Stimulated activated CD8-positive, alpha-beta memory T cell treated with anti-CD3 and anti-CD28 coated beads, Interleukin-15, amount 100 ng/mL, for 4 hours (primary cell): Measurements from ENCODE around the gene JAML.

ENCODE experiments used
- DNase-seq, 2 donors: peaks; one replicate each; pipeline ENCODE4 v3.0.0-alpha.2; 2020; ENCODE audit warnings: low read depth in 2 of 2

JAML gene

DNA sequence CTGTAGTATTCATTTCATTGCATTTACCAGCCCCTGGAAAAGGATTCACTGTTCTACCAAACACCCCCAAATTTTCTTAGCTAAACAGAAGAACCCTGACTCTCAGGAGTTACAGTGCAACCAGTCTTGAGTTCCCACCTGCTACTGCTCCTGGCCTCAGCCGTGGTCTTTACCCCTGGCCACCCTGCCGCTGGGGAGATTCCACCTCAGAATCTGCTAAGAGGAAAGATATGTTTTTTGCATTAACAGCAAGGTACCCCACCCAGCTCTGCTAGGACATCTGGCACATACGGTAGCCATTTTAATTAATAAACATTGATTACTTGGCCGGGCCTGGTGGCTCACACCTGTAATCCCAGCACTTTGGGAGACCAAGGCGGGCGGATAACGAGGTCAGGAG lies 9.0 kb downstream of the JAML start:
- no peak for DNase-seq

DNA sequence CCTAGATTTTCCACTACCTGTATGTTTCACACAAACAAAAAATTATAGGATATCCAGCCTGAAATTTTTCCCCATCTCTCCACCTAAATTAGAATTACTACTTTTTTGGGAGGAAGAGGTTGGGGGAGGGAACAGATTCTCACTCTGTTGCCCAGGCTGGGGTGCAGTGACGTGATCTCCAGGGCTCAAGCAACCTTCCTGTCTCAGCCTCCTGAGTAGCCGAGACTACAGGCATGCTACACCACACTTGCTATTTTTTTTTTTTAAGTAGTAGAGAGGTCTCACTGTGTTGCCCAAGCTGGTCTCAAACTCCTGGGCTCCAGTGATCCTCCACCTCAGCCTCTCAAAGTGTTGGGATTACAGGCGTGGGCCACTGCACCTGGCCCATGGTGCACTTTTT lies 9.5 kb downstream of the JAML start:
- DNase-seq = no peak

- no peak for DNase-seq
Observed at GRCh38 chr11:118214210-118214914, 10.4 kb downstream of the JAML start.

DNA sequence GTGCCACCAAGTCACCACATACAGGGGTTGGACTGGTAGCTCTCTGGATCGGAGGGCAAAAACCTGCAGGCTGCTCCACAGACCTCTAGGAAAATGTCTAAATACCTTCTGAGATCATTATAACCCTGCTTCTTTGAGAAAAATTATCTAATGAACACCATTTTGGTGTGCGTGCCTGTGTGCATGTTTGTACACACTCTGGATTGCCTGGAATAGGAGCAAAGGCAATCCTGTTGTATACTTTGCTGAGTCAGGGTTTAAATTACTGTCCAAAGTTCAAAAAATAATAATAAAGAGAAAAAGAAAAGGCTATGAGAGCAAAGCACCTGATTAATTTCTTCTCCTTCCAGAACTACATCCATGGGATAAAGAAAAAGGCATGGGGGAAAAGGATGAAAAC lies 11.0 kb downstream of the JAML start:
- DNase-seq = no peak

- no peak for DNase-seq
Observed at GRCh38 chr11:118213201-118213600, 11.6 kb downstream of the JAML start.

DNA sequence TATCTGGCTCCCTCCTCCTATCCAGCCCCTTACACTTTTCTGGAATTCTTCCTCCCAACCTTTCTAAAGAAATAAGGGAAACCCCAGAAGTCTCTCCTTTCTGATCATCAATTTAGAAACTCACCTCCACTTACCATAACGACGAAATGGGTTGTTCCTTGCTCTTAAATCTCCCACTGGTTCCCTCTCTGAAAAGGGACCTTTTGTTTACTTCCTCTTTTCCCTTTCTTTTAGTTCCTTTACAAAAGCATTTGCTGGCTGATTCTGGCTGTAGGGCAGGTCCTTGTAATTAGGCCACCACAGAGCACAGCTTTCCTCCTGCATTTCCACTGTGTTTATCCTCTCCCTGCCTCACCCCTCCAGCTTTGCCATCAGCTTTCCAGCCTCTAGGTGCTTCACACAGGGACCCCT lies 12.0 kb downstream of the JAML start:
- no peak for DNase-seq

GRCh38 chr11:118212131-118212725 lies 12.6 kb downstream of the JAML start:
- no peak for DNase-seq

- no peak for DNase-seq
Observed at GRCh38 chr11:118211006-118211405, 13.8 kb downstream of the JAML start.

GRCh38 chr11:118210323-118210722 lies 14.5 kb downstream of the JAML start:
- no peak for DNase-seq

- no peak for DNase-seq
Observed at GRCh38 chr11:118209033-118209432, 15.8 kb downstream of the JAML start.

DNA sequence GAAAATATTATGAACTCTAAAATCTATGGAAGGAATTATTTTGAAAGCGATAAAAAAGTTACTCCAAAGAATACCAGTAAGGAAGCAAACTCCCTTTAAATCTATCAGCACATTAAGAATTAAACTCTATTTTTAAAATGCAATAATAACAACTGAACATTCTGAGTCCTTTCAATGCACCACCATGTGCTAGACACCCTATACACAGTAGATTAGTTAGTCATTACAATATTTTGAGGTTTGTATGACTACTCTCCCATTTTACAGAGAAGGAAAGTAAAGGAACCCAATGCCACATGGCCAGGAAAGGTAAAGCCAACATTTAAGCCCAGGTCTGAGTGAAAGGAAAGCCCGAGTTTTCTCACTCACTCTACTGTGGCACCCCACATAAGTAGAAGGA lies 17.7 kb downstream of the JAML start:
- no peak for DNase-seq

GRCh38 chr11:118206391-118207031 lies 18.3 kb downstream of the JAML start:
- DNase-seq = no peak

- no peak for DNase-seq
Observed at GRCh38 chr11:118205606-118206378, 19.0 kb downstream of the JAML start.

GRCh38 chr11:118202599-118203422 lies 22.0 kb downstream of the JAML start:
- DNase-seq = peak in 1 of 2 donors; percentile 46

- no peak for DNase-seq
Observed at GRCh38 chr11:118201966-118202365, 22.8 kb downstream of the JAML start.

- peak in 1 of 2 donors; percentile 64 for DNase-seq
Observed at GRCh38 chr11:118200901-118201680, 23.7 kb downstream of the JAML start.

DNA sequence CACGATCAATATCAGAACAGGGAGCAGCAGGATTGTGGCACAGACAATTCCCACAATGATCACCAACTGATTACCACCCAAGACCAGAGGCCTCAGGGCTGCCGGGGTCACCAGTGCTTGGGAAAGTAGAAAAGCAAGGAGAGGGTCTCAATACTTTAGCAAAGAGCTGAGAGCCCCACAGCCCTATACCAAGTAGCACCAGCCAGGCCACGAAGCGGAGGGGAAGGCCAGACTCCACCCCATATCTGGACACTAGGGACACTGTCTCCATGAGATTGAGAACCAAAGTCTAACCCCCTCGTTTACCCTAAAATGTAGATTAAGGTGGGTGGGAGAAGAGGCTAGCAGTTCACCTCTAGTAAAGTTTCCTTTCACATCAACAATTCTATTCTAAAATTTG lies 24.3 kb downstream of the JAML start:
- no peak for DNase-seq

GRCh38 chr11:118199135-118199534 lies 25.7 kb downstream of the JAML start:
- DNase-seq = no peak

DNA sequence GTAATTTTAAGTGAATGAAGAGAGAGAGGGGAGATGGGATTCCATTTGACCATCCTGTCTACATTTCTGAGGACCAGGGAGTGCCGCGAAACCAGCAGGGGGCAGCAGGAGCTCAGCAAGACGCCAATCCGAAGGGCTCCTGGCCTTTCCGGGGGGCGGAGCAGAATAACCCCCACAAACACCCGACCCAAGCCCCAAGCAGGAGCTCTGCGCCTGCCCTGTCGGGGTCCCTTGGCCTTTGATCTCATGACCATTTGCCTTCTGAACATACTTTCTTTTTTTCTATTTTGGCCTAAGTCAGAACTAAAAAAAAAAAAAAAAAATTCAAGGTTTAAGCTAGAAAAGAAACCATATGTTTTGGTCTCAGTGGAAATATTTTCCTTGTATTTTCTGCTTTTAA lies 26.4 kb downstream of the JAML start:
- DNase-seq = peak; percentile 53 to 75

- no peak for DNase-seq
Observed at GRCh38 chr11:118194835-118195627, 29.8 kb downstream of the JAML start.
